Measurements from ENCODE around the gene NT5DC4.

The NT5DC4 gene

DNA sequence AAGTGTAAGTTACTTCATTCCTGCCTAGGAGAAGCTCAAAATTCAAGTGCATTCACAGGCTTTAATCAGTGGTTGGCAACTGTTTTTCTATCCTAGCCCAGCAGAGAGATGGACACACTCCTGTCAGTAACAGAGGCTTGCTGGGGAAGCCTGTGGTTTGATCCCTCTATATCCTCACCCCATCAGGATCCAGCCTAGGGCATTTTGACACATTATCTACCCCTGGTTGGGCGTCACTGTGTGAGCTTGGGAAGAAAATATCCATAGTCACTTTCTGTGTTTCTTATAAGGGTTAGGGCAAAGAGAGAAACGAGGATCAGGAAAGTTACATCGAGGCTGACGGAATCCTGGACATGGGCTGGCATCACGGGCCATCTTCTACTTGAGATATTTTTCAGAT lies 10.0 kb downstream of the NT5DC4 start:
- no peak overlapping the region for H3K9ac ChIP-seq (ENCODE audit: low read depth, low read length)
- peaks cover 8% of the 10 kb centered on the region for H3K4me1 ChIP-seq (ENCODE audit: insufficient read depth, low read length)
- ATAC-seq (ENCODE audit: insufficient read depth, low read depth) (no peak), DNase-seq (no peak)
- H3K27me3 ChIP-seq (ENCODE audit: insufficient read depth, low read length, poor library complexity): no peaks in the 10 kb centered on the region
- no peaks in the 10 kb centered on the region for H3K9me3 ChIP-seq (ENCODE audit: insufficient read depth, low read length, severe bottlenecking)
- no peak overlapping the region for H3K27ac ChIP-seq (ENCODE audit: low read length)
- no peak overlapping the region for H3K4me3 ChIP-seq (ENCODE audit: low read depth in 1 of 2, low read length in 2 of 2)
- no peaks in the 10 kb centered on the region for H3K79me2 ChIP-seq (ENCODE audit: insufficient read depth, low read length)
- H3K4me2 ChIP-seq (ENCODE audit: insufficient read depth, low read length): no peak overlapping the region
- no peaks in the 10 kb centered on the region for H3K36me3 ChIP-seq (ENCODE audit: insufficient read depth, low read length)
- H4K20me1 ChIP-seq (ENCODE audit: insufficient read depth, low read length): no peaks in the 10 kb centered on the region
- H2AFZ ChIP-seq (ENCODE audit: low read depth, low read length): no peak overlapping the region
- TF ChIP-seq EZH2 (IDR thresholded peaks at IDR 0.05; ENCODE audit: borderline replicate concordance, low read depth, low read length, severe bottlenecking): no peak
- TF ChIP-seq, protein P1, sequence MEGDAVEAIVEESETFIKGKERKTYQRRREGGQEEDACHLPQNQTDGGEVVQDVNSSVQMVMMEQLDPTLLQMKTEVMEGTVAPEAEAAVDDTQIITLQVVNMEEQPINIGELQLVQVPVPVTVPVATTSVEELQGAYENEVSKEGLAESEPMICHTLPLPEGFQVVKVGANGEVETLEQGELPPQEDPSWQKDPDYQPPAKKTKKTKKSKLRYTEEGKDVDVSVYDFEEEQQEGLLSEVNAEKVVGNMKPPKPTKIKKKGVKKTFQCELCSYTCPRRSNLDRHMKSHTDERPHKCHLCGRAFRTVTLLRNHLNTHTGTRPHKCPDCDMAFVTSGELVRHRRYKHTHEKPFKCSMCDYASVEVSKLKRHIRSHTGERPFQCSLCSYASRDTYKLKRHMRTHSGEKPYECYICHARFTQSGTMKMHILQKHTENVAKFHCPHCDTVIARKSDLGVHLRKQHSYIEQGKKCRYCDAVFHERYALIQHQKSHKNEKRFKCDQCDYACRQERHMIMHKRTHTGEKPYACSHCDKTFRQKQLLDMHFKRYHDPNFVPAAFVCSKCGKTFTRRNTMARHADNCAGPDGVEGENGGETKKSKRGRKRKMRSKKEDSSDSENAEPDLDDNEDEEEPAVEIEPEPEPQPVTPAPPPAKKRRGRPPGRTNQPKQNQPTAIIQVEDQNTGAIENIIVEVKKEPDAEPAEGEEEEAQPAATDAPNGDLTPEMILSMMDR (IDR thresholded peaks at IDR 0.05; ENCODE audit: borderline replicate concordance, extremely low read depth, low read length, poor library complexity, severe bottlenecking): no peak

GRCh38 chr2:112731479-112731878 lies 10.7 kb downstream of the NT5DC4 start:
- no peak for DNase-seq
- H4K20me1 ChIP-seq (ENCODE audit: insufficient read depth, low read length): no peaks in the 10 kb centered on the region

GRCh38 chr2:112733456-112733855 lies 12.6 kb downstream of the NT5DC4 start:
- ATAC-seq (ENCODE audit: insufficient read depth, low read depth) (no peak), DNase-seq (no peak)
- TF ChIP-seq, protein P1 (IDR thresholded peaks at IDR 0.05; ENCODE audit: borderline replicate concordance, extremely low read depth, low read length, poor library complexity, severe bottlenecking): no peak
- no peak for TF ChIP-seq EZH2 (IDR thresholded peaks at IDR 0.05; ENCODE audit: borderline replicate concordance, low read depth, low read length, severe bottlenecking)
- Histone ChIP-seq H3K9ac (ENCODE audit: low read depth, low read length) (no peak overlapping the region), H2AFZ (ENCODE audit: low read depth, low read length) (no peak overlapping the region), H3K4me3 (ENCODE audit: low read depth in 1 of 2, low read length in 2 of 2) (no peak overlapping the region), H3K27ac (ENCODE audit: low read length) (no peak overlapping the region), H3K36me3 (ENCODE audit: insufficient read depth, low read length) (peaks cover 16% of the 10 kb centered on the region), H3K9me3 (ENCODE audit: insufficient read depth, low read length, severe bottlenecking) (no peaks in the 10 kb centered on the region), H3K4me2 (ENCODE audit: insufficient read depth, low read length) (no peak overlapping the region), H3K79me2 (ENCODE audit: insufficient read depth, low read length) (no peaks in the 10 kb centered on the region), H4K20me1 (ENCODE audit: insufficient read depth, low read length) (no peaks in the 10 kb centered on the region), H3K27me3 (ENCODE audit: insufficient read depth, low read length, poor library complexity) (no peaks in the 10 kb centered on the region), H3K4me1 (ENCODE audit: insufficient read depth, low read length) (no peaks in the 10 kb centered on the region)

More at GRCh38 chr2:112731479-112731878, 10.7 kb downstream of the NT5DC4 start:
- Histone ChIP-seq H3K4me1 (ENCODE audit: insufficient read depth, low read length) (peaks cover 6% of the 10 kb centered on the region), H3K79me2 (ENCODE audit: insufficient read depth, low read length) (no peaks in the 10 kb centered on the region), H3K4me3 (ENCODE audit: low read depth in 1 of 2, low read length in 2 of 2) (no peak overlapping the region), H3K4me2 (ENCODE audit: insufficient read depth, low read length) (no peak overlapping the region), H2AFZ (ENCODE audit: low read depth, low read length) (no peak overlapping the region), H3K36me3 (ENCODE audit: insufficient read depth, low read length) (no peaks in the 10 kb centered on the region), H3K27ac (ENCODE audit: low read length) (no peak overlapping the region), H3K9me3 (ENCODE audit: insufficient read depth, low read length, severe bottlenecking) (no peaks in the 10 kb centered on the region), H3K27me3 (ENCODE audit: insufficient read depth, low read length, poor library complexity) (no peaks in the 10 kb centered on the region), H3K9ac (ENCODE audit: low read depth, low read length) (no peak overlapping the region)
- ATAC-seq (ENCODE audit: insufficient read depth, low read depth): no peak
- TF ChIP-seq, protein P1 (IDR thresholded peaks at IDR 0.05; ENCODE audit: borderline replicate concordance, extremely low read depth, low read length, poor library complexity, severe bottlenecking): no peak
- TF ChIP-seq EZH2 (IDR thresholded peaks at IDR 0.05; ENCODE audit: borderline replicate concordance, low read depth, low read length, severe bottlenecking): no peak

- no peak for DNase-seq
Observed at GRCh38 chr2:112733871-112734270, 13.1 kb downstream of the NT5DC4 start.

More at GRCh38 chr2:112733871-112734270, 13.1 kb downstream of the NT5DC4 start:
- H3K4me2 ChIP-seq (ENCODE audit: insufficient read depth, low read length): no peak overlapping the region
- H3K9me3 ChIP-seq (ENCODE audit: insufficient read depth, low read length, severe bottlenecking): no peaks in the 10 kb centered on the region
- H4K20me1 ChIP-seq (ENCODE audit: insufficient read depth, low read length): no peaks in the 10 kb centered on the region
- H3K4me1 ChIP-seq (ENCODE audit: insufficient read depth, low read length): no peaks in the 10 kb centered on the region
- H3K9ac ChIP-seq (ENCODE audit: low read depth, low read length): no peak overlapping the region
- no peak overlapping the region for H3K4me3 ChIP-seq (ENCODE audit: low read depth in 1 of 2, low read length in 2 of 2)
- no peak for ATAC-seq (ENCODE audit: insufficient read depth, low read depth)
- no peaks in the 10 kb centered on the region for H3K79me2 ChIP-seq (ENCODE audit: insufficient read depth, low read length)
- no peaks in the 10 kb centered on the region for H3K27me3 ChIP-seq (ENCODE audit: insufficient read depth, low read length, poor library complexity)
- TF ChIP-seq, protein P1 (IDR thresholded peaks at IDR 0.05; ENCODE audit: borderline replicate concordance, extremely low read depth, low read length, poor library complexity, severe bottlenecking): no peak
- TF ChIP-seq EZH2 (IDR thresholded peaks at IDR 0.05; ENCODE audit: borderline replicate concordance, low read depth, low read length, severe bottlenecking): no peak
- no peak overlapping the region for H2AFZ ChIP-seq (ENCODE audit: low read depth, low read length)
- H3K36me3 ChIP-seq (ENCODE audit: insufficient read depth, low read length): peaks cover 20% of the 10 kb centered on the region
- H3K27ac ChIP-seq (ENCODE audit: low read length): no peak overlapping the region
